ENCODE results near the gene RWDD1.

DNA sequence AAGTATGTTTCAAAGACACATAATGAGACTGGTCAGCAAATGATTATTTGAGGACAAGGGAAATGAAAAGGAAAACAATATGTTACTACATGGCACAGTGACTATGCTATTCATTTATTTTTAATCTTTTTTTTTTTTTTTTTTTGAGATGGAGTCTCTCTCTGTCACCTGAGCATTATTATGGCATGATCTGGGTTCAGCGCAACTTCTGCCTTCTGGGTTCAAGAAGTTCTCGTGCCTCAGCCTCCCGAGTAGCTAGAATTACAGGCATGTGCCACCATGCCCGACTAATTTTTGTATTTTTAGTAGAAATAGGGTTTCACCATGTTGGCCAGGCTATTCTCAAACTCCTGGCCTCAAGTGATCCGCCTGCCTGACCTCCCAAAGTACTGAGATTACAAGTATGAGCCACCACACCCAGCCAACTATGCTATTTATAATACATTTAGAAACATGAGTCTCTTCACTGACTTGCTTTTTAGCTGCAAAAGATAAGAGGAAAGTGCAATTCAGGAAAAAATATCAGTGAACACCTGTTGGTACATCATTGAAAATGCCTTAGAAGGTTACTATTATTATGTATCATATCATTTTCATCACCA is 14.4 kb upstream of the RWDD1 start:
- no peak for TF ChIP-seq CTCF (IDR thresholded peaks at IDR 0.05)
- no peak for TF ChIP-seq FOXJ3 (CRISPR knock-in tag; IDR thresholded peaks at IDR 0.05)
- TF ChIP-seq POLR2AphosphoS5 (IDR thresholded peaks at IDR 0.05; ENCODE audit: low read depth, low read length) = no peak
- TF ChIP-seq RAD21 (IDR thresholded peaks at IDR 0.05; ENCODE audit: low read length) = no peak
- TF ChIP-seq TAF1 (IDR thresholded peaks at IDR 0.05; ENCODE audit: borderline replicate concordance, low read depth, low read length) = no peak
